Spleen (tissue), 7 donors: Measurements from ENCODE around the gene FASTKD1.

Source experiments
- CTCF ChIP-seq, 11 experiments: fragments of 200-600 bp in 7 of 11; fragments of 450-650 bp in 4 of 11; sonication (generic) in 4 of 11; IDR thresholded peaks in 8 of 11; conservative IDR thresholded peaks in 3 of 11; 1 replicate in 7 of 11; 2 replicates in 4 of 11; pipeline versions ENCODE4 v1.4.0 to v1.8.0; 2016 to 2021; ENCODE audit warnings: antibody characterized with exemption in 11 of 11, inconsistent platforms in 4 of 11, mild to moderate bottlenecking in 1 of 11
- POLR2A ChIP-seq, 3 donors: fragments of 450-650 bp; IDR thresholded peaks; one replicate each; pipeline ENCODE4 v1.5.1; 2017; ENCODE audit warnings: antibody characterized with exemption in 3 of 3, mild to moderate bottlenecking in 1 of 3
- POLR2AphosphoS5 ChIP-seq, 3 donors: sonication (generic); formaldehyde crosslinking; IDR thresholded peaks; one replicate each; pipeline ENCODE4 v1.5.1; 2017; ENCODE audit warnings: antibody characterized with exemption in 3 of 3
- donor health status: DM: no; HTN: no; CAD: no; lungs with moderate emphysema.
- donor health status: DM: no; HTN: no; CAD: no.
- donor health status: DM: no; HTN: no; CAD: no.

GRCh38 chr2:169572821-169573159 is 875 bp downstream of the FASTKD1 start:
- TF ChIP-seq CTCF (IDR thresholded peaks at IDR 0.05 in 8 of 11, conservative IDR thresholded peaks at IDR 0.05 in 3 of 11) (no peak), POLR2A (IDR thresholded peaks at IDR 0.05) (no peak), POLR2AphosphoS5 (IDR thresholded peaks at IDR 0.05) (no peak)
